ENCODE results near the gene PDIA2.

PDIA2 gene

GRCh38 chr16:321532-321931 is 38.6 kb downstream of the PDIA2 start:
- no peaks in the 10 kb centered on the region for H3K36me3 ChIP-seq (ENCODE audit: control insufficient read depth, insufficient read depth, low read length)
- H3K56ac ChIP-seq (ENCODE audit: low read length): no peak overlapping the region
- no peak overlapping the region for H4K5ac ChIP-seq (ENCODE audit: low read length)
- no peaks in the 10 kb centered on the region for H3K4me1 ChIP-seq (ENCODE audit: control insufficient read depth, low read depth, low read length)
- no peaks in the 10 kb centered on the region for H3K27me3 ChIP-seq (ENCODE audit: insufficient read depth, low read length, poor library complexity)
- H2AK5ac ChIP-seq (ENCODE audit: low read length): no peak overlapping the region
- no peak overlapping the region for H2BK5ac ChIP-seq (ENCODE audit: low read length)
- no peak overlapping the region for H2BK120ac ChIP-seq (ENCODE audit: low read depth, low read length)
- H2BK15ac ChIP-seq (replicated peaks; ENCODE audit: low read depth): no peak overlapping the region
- H3K4me3 ChIP-seq (ENCODE audit: low read length): no peak overlapping the region
- no peak overlapping the region for H3K18ac ChIP-seq (ENCODE audit: low read length)
- no peak overlapping the region for H3K4ac ChIP-seq (ENCODE audit: low read depth, low read length)
- H3K79me2 ChIP-seq (ENCODE audit: control insufficient read depth, insufficient read depth, low read length): peaks cover 61% of the 10 kb centered on the region
- DNase-seq: no peak
- no peak overlapping the region for H3K9ac ChIP-seq (ENCODE audit: low read length)
- H3K79me1 ChIP-seq (ENCODE audit: low read length): peaks cover 35% of the 10 kb centered on the region
- no CpG with 5 or more reads among the region's 9 CpGs for WGBS (ENCODE audit: extremely low coverage, insufficient coverage, low lambda C conversion rate)
- H3K23ac ChIP-seq (ENCODE audit: low read length): no peak overlapping the region
- no peak overlapping the region for H4K8ac ChIP-seq (ENCODE audit: low read depth, low read length)
- no peak overlapping the region for H3K4me2 ChIP-seq (ENCODE audit: low read length)
- H3K27ac ChIP-seq (ENCODE audit: low read depth, low read length): no peak overlapping the region

DNA sequence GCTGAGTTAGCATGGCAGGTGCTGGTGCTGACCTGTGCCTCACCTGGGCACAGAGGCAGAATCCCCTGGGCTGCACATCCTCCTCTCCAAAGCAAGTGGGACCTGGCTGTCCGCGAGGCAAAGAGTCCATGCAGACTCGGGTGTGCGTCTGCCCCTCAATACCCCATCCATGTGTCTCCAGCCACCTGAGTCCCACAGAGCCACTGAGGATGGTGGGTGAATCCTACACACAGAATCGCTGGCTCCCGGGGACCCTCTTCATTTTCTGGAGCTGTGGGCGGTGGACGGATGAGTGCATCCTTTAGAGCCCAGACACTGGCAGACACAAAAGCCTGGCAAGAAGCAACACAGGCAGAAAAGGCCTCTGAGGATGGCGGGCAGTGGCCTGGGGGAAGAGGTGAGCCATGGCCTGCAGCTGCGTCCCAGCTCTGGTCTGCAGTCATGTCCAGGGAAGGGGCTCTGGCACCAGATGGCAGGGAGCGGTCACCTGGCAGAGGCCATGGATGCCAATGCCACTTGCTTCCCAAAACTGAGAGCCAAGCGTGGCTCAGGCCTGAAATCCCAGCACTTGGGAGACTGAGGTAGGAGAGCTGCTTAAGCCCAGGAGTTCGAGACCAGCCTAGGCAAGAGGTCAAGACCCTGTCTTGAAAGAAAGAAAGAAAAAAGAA is 39.6 kb downstream of the PDIA2 start:
- Histone ChIP-seq H3K4me3 (ENCODE audit: low read length) (no peak overlapping the region), H2BK120ac (ENCODE audit: low read depth, low read length) (no peak overlapping the region), H3K18ac (ENCODE audit: low read length) (no peak overlapping the region), H3K27me3 (ENCODE audit: insufficient read depth, low read length, poor library complexity) (no peaks in the 10 kb centered on the region), H4K5ac (ENCODE audit: low read length) (no peak overlapping the region), H3K79me2 (ENCODE audit: control insufficient read depth, insufficient read depth, low read length) (peaks cover 59% of the 10 kb centered on the region), H3K56ac (ENCODE audit: low read length) (no peak overlapping the region), H3K4me1 (ENCODE audit: control insufficient read depth, low read depth, low read length) (no peaks in the 10 kb centered on the region), H2BK15ac (replicated peaks; ENCODE audit: low read depth) (no peak overlapping the region), H3K79me1 (ENCODE audit: low read length) (peaks cover 34% of the 10 kb centered on the region), H4K8ac (ENCODE audit: low read depth, low read length) (no peak overlapping the region), H3K4me2 (ENCODE audit: low read length) (no peak overlapping the region), H2BK5ac (ENCODE audit: low read length) (no peak overlapping the region), H3K9ac (ENCODE audit: low read length) (no peak overlapping the region), H3K27ac (ENCODE audit: low read depth, low read length) (no peak overlapping the region), H3K23ac (ENCODE audit: low read length) (no peak overlapping the region), H3K36me3 (ENCODE audit: control insufficient read depth, insufficient read depth, low read length) (no peaks in the 10 kb centered on the region), H2AK5ac (ENCODE audit: low read length) (no peak overlapping the region), H3K4ac (ENCODE audit: low read depth, low read length) (no peak overlapping the region)
- DNase-seq: no peak
- no CpG with 5 or more reads among the region's 13 CpGs for WGBS (ENCODE audit: extremely low coverage, insufficient coverage, low lambda C conversion rate)

GRCh38 chr16:324201-324450 is 41.2 kb downstream of the PDIA2 start:
- no CpG with 5 or more reads among the region's 17 CpGs for WGBS (ENCODE audit: extremely low coverage, insufficient coverage, low lambda C conversion rate)

DNA sequence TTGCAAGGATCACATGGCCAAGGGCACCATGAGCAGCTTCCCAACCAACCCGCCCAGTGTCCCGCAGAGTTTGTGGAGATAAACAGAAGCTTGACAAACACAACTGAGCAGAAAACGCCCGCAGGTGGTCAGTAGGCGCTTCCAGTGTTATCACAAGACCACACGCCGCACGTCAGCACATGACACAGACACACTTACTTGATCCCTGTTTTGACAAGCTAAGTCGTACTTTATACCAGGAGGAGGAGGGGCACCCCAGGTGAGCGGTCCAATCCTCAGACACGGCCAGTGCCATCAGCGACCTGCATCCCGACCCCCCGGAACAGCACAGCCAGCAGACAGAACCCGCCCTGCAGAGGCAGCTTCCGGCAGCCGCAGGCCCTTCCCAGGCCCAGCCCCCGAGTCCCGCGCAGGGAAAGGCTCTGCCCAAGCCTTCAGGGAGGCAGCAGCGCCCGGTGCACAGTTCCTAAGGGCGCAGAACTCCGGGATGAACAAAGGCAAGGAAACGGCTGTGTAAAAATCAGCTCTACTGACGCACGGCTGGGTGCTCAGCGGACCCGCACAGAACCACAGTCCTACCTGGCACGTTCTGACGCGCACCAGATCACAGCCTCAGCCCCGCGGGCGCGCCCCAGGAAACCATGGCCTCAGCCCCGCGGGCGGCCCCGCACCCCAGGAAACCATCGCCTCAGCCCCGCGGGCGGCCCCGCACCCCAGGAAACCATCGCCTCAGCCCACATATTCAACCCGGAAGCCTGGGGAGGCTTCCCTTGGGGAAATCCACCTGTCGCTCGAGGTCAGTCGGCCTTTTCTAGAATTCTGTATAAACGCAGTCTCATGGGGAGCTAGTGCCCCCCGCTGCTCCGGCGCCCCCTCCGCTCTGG is 41.7 kb downstream of the PDIA2 start:
- H3K36me3 ChIP-seq (ENCODE audit: control insufficient read depth, insufficient read depth, low read length): no peaks in the 10 kb centered on the region
- no peak overlapping the region for H3K9ac ChIP-seq (ENCODE audit: low read length)
- H2BK120ac ChIP-seq (ENCODE audit: low read depth, low read length): no peak overlapping the region
- H3K4me3 ChIP-seq (ENCODE audit: low read length): no peak overlapping the region
- peaks cover 50% of the 10 kb centered on the region for H3K79me2 ChIP-seq (ENCODE audit: control insufficient read depth, insufficient read depth, low read length)
- no peak overlapping the region for H2AK5ac ChIP-seq (ENCODE audit: low read length)
- no peak overlapping the region for H3K4me2 ChIP-seq (ENCODE audit: low read length)
- no CpG with 5 or more reads among the region's 55 CpGs for WGBS (ENCODE audit: extremely low coverage, insufficient coverage, low lambda C conversion rate)
- no peak overlapping the region for H2BK15ac ChIP-seq (replicated peaks; ENCODE audit: low read depth)
- no peak overlapping the region for H3K23ac ChIP-seq (ENCODE audit: low read length)
- DNase-seq: no peak
- no peak overlapping the region for H2BK5ac ChIP-seq (ENCODE audit: low read length)
- no peak overlapping the region for H3K4ac ChIP-seq (ENCODE audit: low read depth, low read length)
- H3K56ac ChIP-seq (ENCODE audit: low read length): no peak overlapping the region
- H3K27ac ChIP-seq (ENCODE audit: low read depth, low read length): no peak overlapping the region
- no peak overlapping the region for H3K18ac ChIP-seq (ENCODE audit: low read length)
- no peak overlapping the region for H4K5ac ChIP-seq (ENCODE audit: low read length)
- H3K4me1 ChIP-seq (ENCODE audit: control insufficient read depth, low read depth, low read length): no peaks in the 10 kb centered on the region
- no peaks in the 10 kb centered on the region for H3K27me3 ChIP-seq (ENCODE audit: insufficient read depth, low read length, poor library complexity)
- H3K79me1 ChIP-seq (ENCODE audit: low read length): peaks cover 27% of the 10 kb centered on the region
- H4K8ac ChIP-seq (ENCODE audit: low read depth, low read length): no peak overlapping the region

More at GRCh38 chr16:324201-324450, 41.2 kb downstream of the PDIA2 start:
- H3K4me1 ChIP-seq (ENCODE audit: control insufficient read depth, low read depth, low read length): no peaks in the 10 kb centered on the region
- no peak overlapping the region for H2AK5ac ChIP-seq (ENCODE audit: low read length)
- DNase-seq: no peak
- no peak overlapping the region for H2BK5ac ChIP-seq (ENCODE audit: low read length)
- H3K79me2 ChIP-seq (ENCODE audit: control insufficient read depth, insufficient read depth, low read length): peaks cover 54% of the 10 kb centered on the region
- H4K8ac ChIP-seq (ENCODE audit: low read depth, low read length): no peak overlapping the region
- H2BK120ac ChIP-seq (ENCODE audit: low read depth, low read length): no peak overlapping the region
- H2BK15ac ChIP-seq (replicated peaks; ENCODE audit: low read depth): no peak overlapping the region
- H4K5ac ChIP-seq (ENCODE audit: low read length): no peak overlapping the region
- no peak overlapping the region for H3K23ac ChIP-seq (ENCODE audit: low read length)
- H3K18ac ChIP-seq (ENCODE audit: low read length): no peak overlapping the region
- no peak overlapping the region for H3K4me2 ChIP-seq (ENCODE audit: low read length)
- no peak overlapping the region for H3K56ac ChIP-seq (ENCODE audit: low read length)
- H3K9ac ChIP-seq (ENCODE audit: low read length): no peak overlapping the region
- H3K4me3 ChIP-seq (ENCODE audit: low read length): no peak overlapping the region
- no peaks in the 10 kb centered on the region for H3K36me3 ChIP-seq (ENCODE audit: control insufficient read depth, insufficient read depth, low read length)
- no peak overlapping the region for H3K4ac ChIP-seq (ENCODE audit: low read depth, low read length)
- H3K27me3 ChIP-seq (ENCODE audit: insufficient read depth, low read length, poor library complexity): no peaks in the 10 kb centered on the region
- no peak overlapping the region for H3K27ac ChIP-seq (ENCODE audit: low read depth, low read length)
- peaks cover 27% of the 10 kb centered on the region for H3K79me1 ChIP-seq (ENCODE audit: low read length)

DNA sequence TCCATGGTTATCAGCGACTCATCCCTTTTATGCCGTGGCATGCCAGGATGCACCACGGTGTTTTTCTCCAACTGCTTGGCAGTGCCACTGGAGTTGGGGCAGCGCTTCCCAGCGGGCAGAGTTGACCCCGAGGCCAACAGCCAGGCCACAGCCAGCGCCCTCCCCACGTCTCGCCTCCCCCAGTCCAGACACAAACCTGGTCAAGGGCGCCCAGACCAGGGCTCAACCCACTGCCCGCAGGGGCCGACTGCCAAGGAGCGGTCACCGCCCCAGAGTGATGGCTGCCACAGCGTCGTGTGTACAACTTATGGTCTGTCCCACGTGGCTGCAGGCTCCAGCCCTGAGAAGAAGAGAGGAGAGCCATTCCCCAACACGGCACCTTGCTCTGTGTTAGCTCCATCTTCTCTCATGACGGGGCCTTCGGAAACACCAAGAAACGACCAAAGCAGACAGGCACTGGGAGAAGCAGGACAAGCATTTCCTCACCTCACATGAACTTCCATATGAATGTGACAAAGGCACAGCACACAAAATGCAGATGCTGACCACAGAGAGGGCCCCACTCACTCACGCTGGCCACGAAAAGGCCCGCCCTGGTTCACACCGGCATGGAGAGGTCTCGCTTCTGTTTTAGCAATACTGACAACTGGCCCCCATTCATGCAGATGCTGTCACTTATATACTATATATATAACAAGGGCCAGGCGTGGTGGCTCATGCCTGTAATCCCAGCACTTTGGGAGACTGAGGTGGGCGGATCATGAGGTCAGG is 42.6 kb downstream of the PDIA2 start:
- Histone ChIP-seq H2BK15ac (replicated peaks; ENCODE audit: low read depth) (no peak overlapping the region), H3K27me3 (ENCODE audit: insufficient read depth, low read length, poor library complexity) (no peaks in the 10 kb centered on the region), H3K4ac (ENCODE audit: low read depth, low read length) (no peak overlapping the region), H3K4me1 (ENCODE audit: control insufficient read depth, low read depth, low read length) (no peaks in the 10 kb centered on the region), H3K36me3 (ENCODE audit: control insufficient read depth, insufficient read depth, low read length) (no peaks in the 10 kb centered on the region), H3K18ac (ENCODE audit: low read length) (no peak overlapping the region), H3K23ac (ENCODE audit: low read length) (no peak overlapping the region), H3K4me3 (ENCODE audit: low read length) (no peak overlapping the region), H2AK5ac (ENCODE audit: low read length) (no peak overlapping the region), H3K56ac (ENCODE audit: low read length) (no peak overlapping the region), H4K5ac (ENCODE audit: low read length) (no peak overlapping the region), H3K79me2 (ENCODE audit: control insufficient read depth, insufficient read depth, low read length) (peaks cover 46% of the 10 kb centered on the region), H3K27ac (ENCODE audit: low read depth, low read length) (no peak overlapping the region), H2BK120ac (ENCODE audit: low read depth, low read length) (no peak overlapping the region), H3K9ac (ENCODE audit: low read length) (no peak overlapping the region), H4K8ac (ENCODE audit: low read depth, low read length) (no peak overlapping the region), H3K4me2 (ENCODE audit: low read length) (no peak overlapping the region), H3K79me1 (ENCODE audit: low read length) (peaks cover 24% of the 10 kb centered on the region), H2BK5ac (ENCODE audit: low read length) (no peak overlapping the region)
- no peak for DNase-seq
- no CpG with 5 or more reads among the region's 28 CpGs for WGBS (ENCODE audit: extremely low coverage, insufficient coverage, low lambda C conversion rate)
